NCI-H2227 (cell line): ENCODE data around the gene AKT2.
A peak's percentile ranks its signal among the peaks of the same experiment; 100 is the strongest.

ENCODE experiments used
- DNase-seq: peaks from one replicate; lab custom pipeline; 2025; ENCODE audit not compliant: unreplicated experiment; lab: John Stamatoyannopoulos, UW

Gene AKT2

DNA sequence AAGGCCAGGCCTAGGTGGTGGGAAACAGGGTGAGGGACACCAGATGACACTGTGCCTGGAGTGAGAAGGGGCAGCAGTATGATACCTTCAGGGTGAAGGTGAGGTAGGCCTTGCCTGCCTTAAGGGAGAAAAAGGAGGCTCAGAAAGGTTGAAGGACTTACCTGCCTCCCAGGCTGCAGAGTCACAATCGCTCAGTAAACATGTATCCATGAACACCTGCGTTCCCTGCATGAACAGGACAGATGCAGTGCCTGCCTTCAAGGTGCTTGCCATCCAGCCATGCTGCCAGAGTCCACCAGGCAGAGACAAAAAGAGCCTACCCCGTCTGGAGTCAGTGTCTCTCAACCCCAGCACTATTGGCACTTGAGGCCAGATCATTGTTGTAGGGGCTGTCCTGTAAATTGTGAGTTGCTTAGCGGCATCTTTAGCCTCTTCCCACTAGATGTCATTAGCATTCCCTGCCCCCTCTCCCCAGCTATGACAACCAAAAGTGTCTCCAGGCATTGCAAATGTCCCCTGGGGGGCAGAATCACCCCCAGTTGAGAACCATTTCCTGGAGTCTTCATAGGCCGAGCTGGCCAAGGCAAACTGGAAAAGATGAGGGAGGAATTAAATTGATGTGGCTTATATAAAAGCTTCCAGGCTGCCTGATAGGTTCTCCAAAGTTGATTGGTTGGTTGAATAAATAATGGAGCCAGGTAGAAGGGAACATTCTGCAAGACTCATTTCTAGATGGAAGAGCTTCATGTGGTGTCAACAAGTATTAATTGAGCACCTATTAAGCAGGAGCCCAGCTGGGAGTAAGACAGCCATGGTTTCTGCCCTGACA is 92.2 kb downstream of the AKT2 start:
- DNase-seq = peak; percentile 49

DNA sequence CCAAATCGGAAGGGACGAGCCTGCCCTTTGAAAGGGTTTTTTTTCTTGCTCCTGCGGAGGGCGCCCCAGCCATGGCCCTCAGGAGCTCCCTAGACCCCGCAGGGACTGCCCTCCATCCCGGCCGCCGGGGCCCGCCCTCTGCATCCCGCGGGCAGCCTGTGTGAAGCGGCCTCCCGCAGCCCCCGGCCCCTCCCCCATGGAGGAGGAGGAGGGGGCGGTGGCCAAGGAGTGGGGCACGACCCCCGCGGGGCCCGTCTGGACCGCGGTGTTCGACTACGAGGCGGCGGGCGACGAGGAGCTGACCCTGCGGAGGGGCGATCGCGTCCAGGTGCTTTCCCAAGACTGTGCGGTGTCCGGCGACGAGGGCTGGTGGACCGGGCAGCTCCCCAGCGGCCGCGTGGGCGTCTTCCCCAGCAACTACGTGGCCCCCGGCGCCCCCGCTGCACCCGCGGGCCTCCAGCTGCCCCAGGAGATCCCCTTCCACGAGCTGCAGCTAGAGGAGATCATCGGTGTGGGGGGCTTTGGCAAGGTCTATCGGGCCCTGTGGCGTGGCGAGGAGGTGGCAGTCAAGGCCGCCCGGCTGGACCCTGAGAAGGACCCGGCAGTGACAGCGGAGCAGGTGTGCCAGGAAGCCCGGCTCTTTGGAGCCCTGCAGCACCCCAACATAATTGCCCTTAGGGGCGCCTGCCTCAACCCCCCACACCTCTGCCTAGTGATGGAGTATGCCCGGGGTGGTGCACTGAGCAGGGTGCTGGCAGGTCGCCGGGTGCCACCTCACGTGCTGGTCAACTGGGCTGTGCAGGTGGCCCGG is 93.1 kb downstream of the AKT2 start:
- peak; percentile 83 for DNase-seq

DNA sequence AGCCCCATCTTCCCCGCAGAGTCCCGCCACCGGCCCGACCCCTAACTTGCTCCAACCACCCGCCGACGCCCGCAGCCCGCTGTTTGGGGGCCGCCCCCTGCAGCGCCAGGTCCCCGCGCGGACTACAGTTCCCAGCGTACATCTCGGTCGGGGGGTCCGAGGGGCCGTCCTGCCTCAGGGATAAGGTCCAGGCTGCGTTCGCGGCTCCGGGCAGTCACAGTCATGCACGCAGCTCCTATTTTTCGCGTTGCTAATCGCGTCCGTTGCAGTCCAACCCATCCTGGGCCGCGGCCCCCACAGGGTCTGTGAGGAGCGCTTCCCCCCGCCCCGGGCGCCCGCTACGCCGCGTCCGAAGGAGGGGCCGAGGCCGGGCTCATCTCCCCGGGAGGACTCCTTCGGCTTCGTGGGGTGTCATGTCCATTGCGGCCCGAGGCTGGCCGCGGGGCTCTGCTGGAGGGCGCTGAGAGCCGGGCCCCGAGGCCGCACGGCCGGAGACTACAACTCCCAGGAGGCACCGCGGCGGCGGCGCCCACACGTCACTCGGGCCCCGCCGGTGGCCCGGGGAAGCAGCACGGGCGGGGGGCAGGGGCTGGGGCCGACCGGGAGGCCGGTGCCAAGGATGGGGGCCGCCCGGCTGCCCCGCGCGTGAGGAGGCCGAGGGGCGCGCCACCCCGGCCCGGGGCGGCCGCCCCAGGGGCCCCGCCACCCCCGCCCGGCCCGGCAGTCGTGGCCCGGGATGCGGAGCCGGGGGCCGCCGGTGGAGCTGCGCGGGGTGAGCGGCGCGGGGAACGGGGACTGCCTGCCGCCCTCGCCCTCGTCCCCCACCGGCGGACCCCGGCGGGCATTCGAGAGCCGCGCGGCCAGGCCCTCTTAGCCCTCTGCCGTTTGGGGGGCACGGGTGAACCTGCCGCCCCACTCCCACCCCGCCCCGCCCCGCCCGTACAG is 94.0 kb downstream of the AKT2 start, which contains the start of gene MAP3K10:
Gene MAP3K10 (plus strand): TSS at position 536 of the 945 bp plus-strand sequence. CDS start 606 bp downstream, outside the sequence.
- DNase-seq = peak; percentile 94

GRCh38 chr19:40184273-40184672 is 100.9 kb downstream of the AKT2 start:
- DNase-seq = no peak
